Lung microvascular endothelial cell (primary cell): Measurements from ENCODE around the gene FANCM. TPM values are rescaled to one million over a fixed set of nuclear protein-coding genes. Genes with fewer than 3 reads are reported as not detected.
A peak's percentile ranks its signal among the peaks of the same experiment; 100 is the strongest.
"Not testable (repeated sequence)": the region's sequence is repeated elsewhere in the genome, so short reads cannot be mapped to it uniquely, and the experiment has no call there.

Experiments
- DNase-seq, 2 donors: peaks; one replicate each; pipeline versions ENCODE4 v3.0.0 to v3.0.0-alpha.2; 2010; ENCODE audit warnings: low read depth in 2 of 2
- total RNA-seq: library from RNA; depleted of rRNA; stranded (reverse); fragments of >200 nt; gene quantifications from 2 replicates; pipeline ENCODE4 v1.2.1, GENCODE V29; 2014

FANCM gene
- total RNA-seq, 1 donor from 2014 or later: 6.5 TPM

- no peak for DNase-seq
Observed at GRCh38 chr14:45144658-45145057, 8.9 kb downstream of the FANCM start.

DNA sequence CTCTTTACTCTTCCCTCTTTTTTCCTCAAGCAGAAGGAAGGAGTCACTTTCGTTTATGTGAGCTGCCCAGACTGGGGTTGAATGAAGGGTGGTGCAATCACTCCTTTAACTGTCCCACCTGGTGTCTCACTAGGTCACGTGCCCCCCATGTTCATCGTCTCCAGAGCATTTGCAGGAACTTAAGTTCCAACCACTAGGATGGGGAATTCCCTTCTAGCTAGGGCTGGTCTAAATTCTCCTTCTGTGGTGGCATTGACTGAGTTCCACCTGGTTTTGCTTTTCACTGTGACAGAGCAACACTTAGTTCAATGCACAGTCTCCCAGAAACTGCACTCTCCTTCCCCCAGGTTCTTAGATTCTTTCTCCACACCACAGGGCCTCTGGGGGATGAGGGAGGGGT, 9.5 kb downstream of the FANCM start:
- no peak for DNase-seq

GRCh38 chr14:45149602-45150001, 13.9 kb downstream of the FANCM start:
- DNase-seq: no peak

DNA sequence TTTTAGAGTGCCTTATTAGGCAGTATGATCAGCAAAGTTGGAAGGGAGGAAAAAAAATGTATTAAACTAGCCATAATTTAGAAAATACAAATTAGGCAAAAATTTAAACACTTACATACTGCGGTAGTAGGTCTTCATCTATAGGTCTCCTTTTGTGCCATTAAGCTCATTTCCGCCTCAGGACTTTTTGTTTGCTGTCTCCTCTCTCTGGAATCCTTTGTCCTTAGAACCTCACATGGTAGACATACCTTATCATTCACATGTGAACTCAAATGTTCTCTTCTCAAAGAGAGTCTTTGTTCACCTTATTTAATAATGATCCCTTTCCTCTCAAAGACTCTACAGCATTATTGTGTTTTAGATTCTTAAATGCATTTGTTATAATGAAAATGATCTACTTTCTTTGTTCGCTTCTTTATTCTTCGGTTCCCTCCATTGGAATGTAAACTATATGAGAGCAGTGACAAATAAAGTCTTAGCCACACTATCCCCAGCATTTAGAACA, 14.7 kb downstream of the FANCM start:
- no peak for DNase-seq

GRCh38 chr14:45156067-45156466, 20.3 kb downstream of the FANCM start:
- no peak for DNase-seq

- no peak for DNase-seq
Observed at GRCh38 chr14:45169906-45170305, 34.2 kb downstream of the FANCM start.

GRCh38 chr14:45177076-45177475, 41.3 kb downstream of the FANCM start:
- peak in 1 of 2 donors; percentile 29 for DNase-seq

GRCh38 chr14:45181329-45181728, 45.6 kb downstream of the FANCM start:
- peak; percentile 14 to 52 for DNase-seq

DNA sequence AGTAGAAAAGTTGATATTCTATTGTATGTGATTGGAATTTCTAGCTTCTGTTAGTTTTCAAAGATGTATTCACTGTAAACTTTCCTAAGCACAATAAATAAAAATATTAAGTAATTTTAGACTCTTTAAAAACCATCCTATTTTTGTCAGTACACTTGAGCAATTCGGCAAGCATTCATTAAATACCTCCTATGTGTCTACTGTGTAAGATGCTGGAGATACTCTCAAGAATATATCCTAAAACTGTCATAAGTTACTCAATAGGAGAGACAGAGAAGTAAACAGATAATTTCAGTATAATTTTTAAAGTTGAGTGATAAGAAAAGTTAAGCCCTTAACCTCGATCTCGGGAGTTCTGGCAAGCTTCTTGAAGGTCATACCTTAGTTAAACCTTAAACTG, 46.1 kb downstream of the FANCM start:
- DNase-seq: no peak

GRCh38 chr14:45185100-45185814, 49.5 kb downstream of the FANCM start:
- DNase-seq: no peak

DNA sequence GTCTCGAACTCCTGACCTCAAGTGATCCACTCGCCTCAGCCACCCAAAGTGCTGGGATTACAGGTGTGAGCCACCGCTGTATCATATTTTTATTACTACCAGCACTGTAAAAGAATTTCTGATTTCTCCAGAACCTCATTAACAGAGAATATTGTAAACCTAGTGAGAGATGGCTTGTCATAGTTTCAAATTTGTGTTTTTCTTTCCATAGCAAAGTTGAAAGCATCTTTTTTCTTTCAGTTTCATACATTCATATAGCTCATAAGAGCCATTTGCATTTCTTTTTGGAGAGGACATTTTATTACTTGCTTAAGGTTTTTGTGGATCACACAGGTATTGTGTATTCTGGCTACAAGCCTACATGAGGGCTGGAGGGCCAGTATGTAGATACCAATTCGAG, 59.2 kb downstream of the FANCM start:
- DNase-seq: no peak

- DNase-seq: peak in 1 of 2 donors; percentile 44
Observed at GRCh38 chr14:45198551-45198950, 62.8 kb downstream of the FANCM start.

GRCh38 chr14:45199230-45199629, 63.5 kb downstream of the FANCM start:
- peak in 1 of 2 donors; percentile 49 for DNase-seq

GRCh38 chr14:45201905-45202304, 66.2 kb downstream of the FANCM start:
- DNase-seq: peak; percentile 28 to 31

GRCh38 chr14:45204241-45204640, 68.5 kb downstream of the FANCM start:
- DNase-seq: no peak

DNA sequence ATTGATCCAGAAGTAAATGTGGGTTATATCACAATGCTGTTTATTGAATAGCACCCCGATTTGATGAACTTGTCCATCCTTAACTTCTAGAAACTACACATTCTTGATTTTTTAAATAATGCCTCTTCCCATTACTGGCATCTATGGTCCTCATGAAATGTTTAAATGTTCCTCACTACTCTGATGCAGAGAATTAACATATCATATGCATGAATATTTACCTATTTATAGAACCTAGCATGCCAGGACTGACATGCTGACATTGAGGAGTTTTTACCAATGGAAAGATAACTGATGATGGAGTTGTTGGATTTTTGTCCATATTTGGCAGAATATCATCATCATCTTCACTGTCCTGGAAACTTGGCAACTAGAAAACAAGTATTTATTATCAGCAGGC, 74.4 kb downstream of the FANCM start:
- DNase-seq: no peak

- DNase-seq: peak in 1 of 2 donors; percentile 20
Observed at GRCh38 chr14:45211295-45211694, 75.6 kb downstream of the FANCM start.

GRCh38 chr14:45212231-45212630, 76.5 kb downstream of the FANCM start:
- no peak for DNase-seq

- not testable (repeated sequence) for DNase-seq
Observed at GRCh38 chr14:45213716-45214115, 78.0 kb downstream of the FANCM start.

DNA sequence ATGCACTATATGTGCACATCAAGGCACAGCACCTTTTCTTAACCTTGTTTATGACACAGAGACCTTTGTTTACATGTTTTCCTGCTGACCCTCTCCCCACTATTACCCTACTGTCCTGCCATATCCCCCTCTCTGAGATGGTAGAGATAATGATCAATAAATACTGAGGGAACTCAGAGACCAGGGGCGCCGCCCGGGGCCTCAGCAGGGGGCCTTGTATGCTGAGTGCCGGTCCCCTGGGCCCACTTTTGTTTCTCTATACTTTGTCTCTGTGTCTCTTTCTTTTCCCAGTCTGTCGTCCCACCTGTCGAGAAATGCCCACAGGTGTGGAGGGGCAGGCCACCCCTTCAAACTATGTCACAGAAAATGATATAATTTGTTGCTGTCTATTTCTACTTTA, 78.6 kb downstream of the FANCM start:
- DNase-seq: not testable (repeated sequence)

DNA sequence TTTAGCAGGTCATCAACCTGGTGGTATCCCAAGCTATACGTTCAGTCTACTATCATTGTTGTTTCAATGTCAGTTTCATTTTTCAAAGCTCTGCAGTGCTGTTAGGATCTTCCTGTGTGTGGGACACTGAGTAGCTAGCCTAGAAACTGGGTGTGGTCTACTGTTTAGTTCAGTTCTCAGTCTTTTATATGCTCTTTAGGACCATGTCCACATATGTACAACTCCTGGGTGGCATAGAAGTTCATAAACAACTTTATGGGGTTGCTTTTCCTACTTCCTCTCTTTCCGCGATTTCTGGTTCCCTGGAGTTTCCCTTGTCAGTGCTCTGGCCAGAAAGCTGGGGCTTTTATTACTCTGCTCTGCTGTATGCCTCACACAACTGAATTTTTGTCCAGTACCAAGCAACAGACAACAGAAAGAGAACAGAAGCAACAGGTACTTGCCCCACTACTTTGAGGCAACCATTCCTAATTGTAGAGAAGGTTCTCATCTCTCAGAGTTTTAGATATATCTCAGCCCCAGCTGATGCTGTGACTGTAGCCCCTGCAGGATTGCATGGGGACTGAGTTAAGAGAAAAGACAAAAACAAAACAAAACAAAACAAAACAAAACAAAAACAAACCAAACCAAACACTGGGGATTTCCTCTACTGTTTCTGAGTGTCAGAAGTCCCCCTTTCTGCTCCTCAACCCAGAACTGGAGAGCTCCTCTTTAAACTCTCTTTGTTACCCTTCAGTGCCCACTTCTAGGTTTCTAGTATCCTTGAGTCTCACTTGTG, 86.9 kb downstream of the FANCM start:
- DNase-seq: no peak

GRCh38 chr14:45227566-45227965, 91.8 kb downstream of the FANCM start:
- DNase-seq: no peak

- DNase-seq: no peak
Observed at GRCh38 chr14:45238988-45239387, 103.3 kb downstream of the FANCM start.
